ENCODE measurements around the gene NMT1.

Gene NMT1

GRCh38 chr17:45029096-45029495 is 32.0 kb upstream of the NMT1 start:
- TF ChIP-seq USF1 (IDR thresholded peaks at IDR 0.05) (no peak), TCF12 (IDR thresholded peaks at IDR 0.05; ENCODE audit: low read depth) (no peak), TAF1 (IDR thresholded peaks at IDR 0.05; ENCODE audit: low read depth) (no peak), YY1 (IDR thresholded peaks at IDR 0.05; ENCODE audit: low read depth) (no peak), EGR1 (IDR thresholded peaks at IDR 0.05) (no peak), CEBPB (IDR thresholded peaks at IDR 0.05) (no peak), RAD21 (IDR thresholded peaks at IDR 0.05; ENCODE audit: low read depth) (no peak), FOXM1 (IDR thresholded peaks at IDR 0.05; ENCODE audit: borderline replicate concordance, low read depth) (no peak), CREB1 (IDR thresholded peaks at IDR 0.05; ENCODE audit: low read depth) (no peak), ZBTB7A (IDR thresholded peaks at IDR 0.05; ENCODE audit: low read depth) (no peak), NFIC (IDR thresholded peaks at IDR 0.05) (no peak), TEAD4 (IDR thresholded peaks at IDR 0.05) (no peak), EP300 (IDR thresholded peaks at IDR 0.05; ENCODE audit: borderline replicate concordance) (no peak)
- TF ChIP-seq, protein P1, sequence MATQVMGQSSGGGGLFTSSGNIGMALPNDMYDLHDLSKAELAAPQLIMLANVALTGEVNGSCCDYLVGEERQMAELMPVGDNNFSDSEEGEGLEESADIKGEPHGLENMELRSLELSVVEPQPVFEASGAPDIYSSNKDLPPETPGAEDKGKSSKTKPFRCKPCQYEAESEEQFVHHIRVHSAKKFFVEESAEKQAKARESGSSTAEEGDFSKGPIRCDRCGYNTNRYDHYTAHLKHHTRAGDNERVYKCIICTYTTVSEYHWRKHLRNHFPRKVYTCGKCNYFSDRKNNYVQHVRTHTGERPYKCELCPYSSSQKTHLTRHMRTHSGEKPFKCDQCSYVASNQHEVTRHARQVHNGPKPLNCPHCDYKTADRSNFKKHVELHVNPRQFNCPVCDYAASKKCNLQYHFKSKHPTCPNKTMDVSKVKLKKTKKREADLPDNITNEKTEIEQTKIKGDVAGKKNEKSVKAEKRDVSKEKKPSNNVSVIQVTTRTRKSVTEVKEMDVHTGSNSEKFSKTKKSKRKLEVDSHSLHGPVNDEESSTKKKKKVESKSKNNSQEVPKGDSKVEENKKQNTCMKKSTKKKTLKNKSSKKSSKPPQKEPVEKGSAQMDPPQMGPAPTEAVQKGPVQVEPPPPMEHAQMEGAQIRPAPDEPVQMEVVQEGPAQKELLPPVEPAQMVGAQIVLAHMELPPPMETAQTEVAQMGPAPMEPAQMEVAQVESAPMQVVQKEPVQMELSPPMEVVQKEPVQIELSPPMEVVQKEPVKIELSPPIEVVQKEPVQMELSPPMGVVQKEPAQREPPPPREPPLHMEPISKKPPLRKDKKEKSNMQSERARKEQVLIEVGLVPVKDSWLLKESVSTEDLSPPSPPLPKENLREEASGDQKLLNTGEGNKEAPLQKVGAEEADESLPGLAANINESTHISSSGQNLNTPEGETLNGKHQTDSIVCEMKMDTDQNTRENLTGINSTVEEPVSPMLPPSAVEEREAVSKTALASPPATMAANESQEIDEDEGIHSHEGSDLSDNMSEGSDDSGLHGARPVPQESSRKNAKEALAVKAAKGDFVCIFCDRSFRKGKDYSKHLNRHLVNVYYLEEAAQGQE (IDR thresholded peaks at IDR 0.05; ENCODE audit: low read depth) = no peak
- TF ChIP-seq, protein P2, sequence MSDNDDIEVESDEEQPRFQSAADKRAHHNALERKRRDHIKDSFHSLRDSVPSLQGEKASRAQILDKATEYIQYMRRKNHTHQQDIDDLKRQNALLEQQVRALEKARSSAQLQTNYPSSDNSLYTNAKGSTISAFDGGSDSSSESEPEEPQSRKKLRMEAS (IDR thresholded peaks at IDR 0.05) = no peak

DNA sequence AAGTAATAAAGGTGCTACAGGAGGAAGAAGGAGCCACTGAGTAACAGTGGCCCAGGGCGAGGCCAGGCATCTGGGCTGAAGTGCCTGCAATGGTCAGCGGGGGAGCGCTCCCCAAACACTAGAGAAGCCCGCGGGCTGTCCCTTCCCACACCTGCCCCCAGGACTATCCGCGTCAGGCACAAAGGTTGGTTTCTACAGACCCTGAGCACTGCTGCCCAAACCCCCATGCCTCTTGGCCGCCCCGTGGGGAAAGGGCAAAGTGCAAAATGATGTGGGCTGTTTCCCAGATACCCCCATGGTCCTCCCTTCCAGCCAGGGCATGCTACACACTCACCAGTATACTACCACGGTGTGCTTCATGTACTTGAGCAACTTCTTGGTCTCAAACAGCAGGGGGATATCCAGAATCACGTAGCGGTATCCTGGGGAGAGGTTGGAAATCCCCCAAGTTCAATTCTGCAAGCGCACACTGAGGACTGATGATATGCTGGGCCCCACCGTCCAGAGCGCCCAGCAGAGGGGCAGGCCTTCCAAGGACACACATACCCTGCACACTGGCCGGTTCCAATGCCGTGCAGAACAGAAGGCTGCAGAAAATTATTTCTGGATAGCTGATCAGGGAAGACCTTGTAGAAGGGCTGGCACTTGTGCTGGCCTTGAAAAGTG is 31.2 kb upstream of the NMT1 start:
- TF ChIP-seq USF1 (IDR thresholded peaks at IDR 0.05) (no peak), FOXM1 (IDR thresholded peaks at IDR 0.05; ENCODE audit: borderline replicate concordance, low read depth) (no peak), TCF12 (IDR thresholded peaks at IDR 0.05; ENCODE audit: low read depth) (no peak), TEAD4 (IDR thresholded peaks at IDR 0.05) (no peak), EGR1 (IDR thresholded peaks at IDR 0.05) (no peak)

DNA sequence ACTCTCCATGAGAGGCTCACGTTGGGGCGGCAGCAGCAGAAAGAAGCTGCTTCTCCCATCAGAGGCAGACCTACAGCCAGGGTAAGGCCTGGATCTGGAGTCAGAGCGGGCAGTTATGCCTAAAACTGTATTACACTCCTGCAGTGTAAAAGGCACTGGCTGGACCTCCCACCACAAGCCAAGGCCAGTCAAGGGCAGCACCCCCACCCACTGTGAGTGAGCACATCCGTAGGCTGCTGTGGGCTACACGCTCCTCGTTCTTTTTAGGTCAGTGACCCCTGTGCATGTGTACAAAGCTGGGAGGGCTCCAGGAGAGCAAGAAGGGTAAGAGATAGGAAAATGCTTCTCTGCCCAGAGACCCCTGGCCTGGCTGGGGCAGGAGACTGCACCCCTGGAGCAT is 30.4 kb upstream of the NMT1 start:
- no peak for TF ChIP-seq EGR1 (IDR thresholded peaks at IDR 0.05)
- TF ChIP-seq TAF1 (IDR thresholded peaks at IDR 0.05; ENCODE audit: low read depth) = no peak
- no peak for TF ChIP-seq EP300 (IDR thresholded peaks at IDR 0.05; ENCODE audit: borderline replicate concordance)
- TF ChIP-seq USF1 (IDR thresholded peaks at IDR 0.05) = no peak
- no peak for TF ChIP-seq TEAD4 (IDR thresholded peaks at IDR 0.05)
- TF ChIP-seq CEBPB (IDR thresholded peaks at IDR 0.05) = no peak
- TF ChIP-seq, protein P2 (IDR thresholded peaks at IDR 0.05) = no peak
- TF ChIP-seq FOXM1 (IDR thresholded peaks at IDR 0.05; ENCODE audit: borderline replicate concordance, low read depth) = no peak
- no peak for TF ChIP-seq TCF12 (IDR thresholded peaks at IDR 0.05; ENCODE audit: low read depth)
- TF ChIP-seq RAD21 (IDR thresholded peaks at IDR 0.05; ENCODE audit: low read depth) = no peak
- no peak for TF ChIP-seq CREB1 (IDR thresholded peaks at IDR 0.05; ENCODE audit: low read depth)
- TF ChIP-seq, protein P1 (IDR thresholded peaks at IDR 0.05; ENCODE audit: low read depth) = no peak
- TF ChIP-seq YY1 (IDR thresholded peaks at IDR 0.05; ENCODE audit: low read depth) = no peak
- no peak for TF ChIP-seq NFIC (IDR thresholded peaks at IDR 0.05)
- no peak for TF ChIP-seq ZBTB7A (IDR thresholded peaks at IDR 0.05; ENCODE audit: low read depth)

DNA sequence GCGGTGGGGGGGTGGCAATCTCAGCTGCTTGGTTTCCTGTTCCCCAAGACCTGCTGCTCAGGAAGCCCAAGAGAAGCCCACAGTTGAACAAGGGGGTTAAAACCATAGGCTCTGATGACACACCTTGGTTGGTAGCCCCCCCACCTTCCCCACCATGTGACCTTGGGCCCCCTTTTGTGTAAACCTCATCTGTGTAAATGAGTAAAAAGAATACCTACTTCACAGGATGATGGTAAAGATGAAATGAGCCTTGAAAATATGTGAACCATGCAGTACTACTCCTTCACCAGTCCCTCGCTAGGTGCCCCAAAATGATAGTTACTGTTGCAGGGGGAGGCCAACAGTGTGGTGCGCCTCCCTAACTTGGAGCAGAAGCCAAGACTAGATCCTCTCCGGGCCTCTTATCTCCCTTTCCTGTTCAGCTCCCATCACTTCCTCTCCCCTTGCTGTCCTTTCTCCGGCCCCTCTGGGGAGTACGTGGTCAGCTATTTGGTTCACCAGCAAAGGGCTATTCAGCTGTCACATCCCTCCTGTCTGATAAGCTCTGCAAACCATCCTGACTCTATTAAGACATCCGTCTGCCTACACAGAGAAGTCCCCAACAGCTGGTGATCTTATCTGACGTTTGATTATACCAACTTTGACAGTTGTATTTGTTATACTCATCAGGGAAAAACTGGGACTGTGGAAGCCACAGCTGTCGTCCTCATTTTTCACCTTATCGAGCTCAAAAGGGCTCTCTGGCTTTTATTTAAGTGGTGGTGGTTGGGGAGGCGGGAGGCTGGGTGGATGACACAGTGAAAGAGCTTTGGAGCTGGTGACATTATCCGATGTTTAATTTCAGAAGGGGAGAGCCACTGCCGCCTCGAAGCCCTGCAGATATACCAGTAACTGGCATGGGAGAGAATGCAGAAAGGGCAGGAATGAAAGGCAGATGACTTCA is 29.6 kb upstream of the NMT1 start:
- TF ChIP-seq, protein P1 (IDR thresholded peaks at IDR 0.05; ENCODE audit: low read depth) = no peak
- TF ChIP-seq TAF1 (IDR thresholded peaks at IDR 0.05; ENCODE audit: low read depth) = no peak
- TF ChIP-seq, protein P2 (IDR thresholded peaks at IDR 0.05) = no peak
